Measurements from ENCODE around the gene PAGR1. TPM values are rescaled to one million over a fixed set of nuclear protein-coding genes. Genes with fewer than 3 reads are reported as not detected.

The PAGR1 gene
- total RNA-seq, 1 experiment from 2014 or later, result 60.1 TPM

GRCh38 chr16:29825145-29826044 lies 9.4 kb downstream of the PAGR1 start:
- H3K36me3 Mint-ChIP-seq, result peaks cover 4% of the 10 kb centered on the region
- DNase-seq (ENCODE audit: low spot score) (no peak), ATAC-seq (peak; percentile 13; the same call in 1 of the 2 replicates)
- H3K4me3 Mint-ChIP-seq, result no peak overlapping the region
- H3K27ac Mint-ChIP-seq, result peak overlapping the region; percentile 23; the same call in 1 of the 2 replicates
- H3K9me3 Mint-ChIP-seq, result no peaks in the 10 kb centered on the region
- no peaks in the 10 kb centered on the region for H3K27me3 Mint-ChIP-seq (ENCODE audit: low read depth)
- TF ChIP-seq ZNF317 (CRISPR knock-in tag; IDR thresholded peaks at IDR 0.05; ENCODE audit: borderline replicate concordance, low read depth) (no peak), NR2C2 (CRISPR knock-in tag; IDR thresholded peaks at IDR 0.05) (no peak), JUN (CRISPR knock-in tag; IDR thresholded peaks at IDR 0.05) (no peak), CREB1 (CRISPR knock-in tag; IDR thresholded peaks at IDR 0.05) (no peak), ZNF138 (CRISPR knock-in tag; conservative IDR thresholded peaks at IDR 0.05) (no peak), ZNF423 (CRISPR knock-in tag; IDR thresholded peaks at IDR 0.05) (0 out of 2 replicates have a peak, but pooled peaks have one; percentile 4), EMX1 (CRISPR knock-in tag; IDR thresholded peaks at IDR 0.05) (no peak), ZNF219 (CRISPR knock-in tag; IDR thresholded peaks at IDR 0.05; ENCODE audit: borderline replicate concordance) (no peak), ETV6 (CRISPR knock-in tag; IDR thresholded peaks at IDR 0.05) (no peak), FOXK1 (CRISPR knock-in tag; IDR thresholded peaks at IDR 0.05) (no peak), ZNF263 (CRISPR knock-in tag; IDR thresholded peaks at IDR 0.05; ENCODE audit: low read depth) (no peak), RORB (CRISPR knock-in tag; IDR thresholded peaks at IDR 0.05) (no peak), GRHL2 (CRISPR knock-in tag; IDR thresholded peaks at IDR 0.05; ENCODE audit: insufficient replicate concordance, severe bottlenecking) (no peak), FOXJ3 (CRISPR knock-in tag; IDR thresholded peaks at IDR 0.05; ENCODE audit: borderline replicate concordance) (no peak), E2F1 (CRISPR knock-in tag; IDR thresholded peaks at IDR 0.05) (0 out of 2 replicates have a peak, but pooled peaks have one; percentile 56), HMGXB4 (CRISPR knock-in tag; IDR thresholded peaks at IDR 0.05) (no peak), NFE2L1 (CRISPR knock-in tag; IDR thresholded peaks at IDR 0.05) (peak; percentile 48; the same call in 1 of the 2 replicates), SP1 (CRISPR knock-in tag; conservative IDR thresholded peaks at IDR 0.05) (no peak)
- TF ChIP-seq, protein P1, sequence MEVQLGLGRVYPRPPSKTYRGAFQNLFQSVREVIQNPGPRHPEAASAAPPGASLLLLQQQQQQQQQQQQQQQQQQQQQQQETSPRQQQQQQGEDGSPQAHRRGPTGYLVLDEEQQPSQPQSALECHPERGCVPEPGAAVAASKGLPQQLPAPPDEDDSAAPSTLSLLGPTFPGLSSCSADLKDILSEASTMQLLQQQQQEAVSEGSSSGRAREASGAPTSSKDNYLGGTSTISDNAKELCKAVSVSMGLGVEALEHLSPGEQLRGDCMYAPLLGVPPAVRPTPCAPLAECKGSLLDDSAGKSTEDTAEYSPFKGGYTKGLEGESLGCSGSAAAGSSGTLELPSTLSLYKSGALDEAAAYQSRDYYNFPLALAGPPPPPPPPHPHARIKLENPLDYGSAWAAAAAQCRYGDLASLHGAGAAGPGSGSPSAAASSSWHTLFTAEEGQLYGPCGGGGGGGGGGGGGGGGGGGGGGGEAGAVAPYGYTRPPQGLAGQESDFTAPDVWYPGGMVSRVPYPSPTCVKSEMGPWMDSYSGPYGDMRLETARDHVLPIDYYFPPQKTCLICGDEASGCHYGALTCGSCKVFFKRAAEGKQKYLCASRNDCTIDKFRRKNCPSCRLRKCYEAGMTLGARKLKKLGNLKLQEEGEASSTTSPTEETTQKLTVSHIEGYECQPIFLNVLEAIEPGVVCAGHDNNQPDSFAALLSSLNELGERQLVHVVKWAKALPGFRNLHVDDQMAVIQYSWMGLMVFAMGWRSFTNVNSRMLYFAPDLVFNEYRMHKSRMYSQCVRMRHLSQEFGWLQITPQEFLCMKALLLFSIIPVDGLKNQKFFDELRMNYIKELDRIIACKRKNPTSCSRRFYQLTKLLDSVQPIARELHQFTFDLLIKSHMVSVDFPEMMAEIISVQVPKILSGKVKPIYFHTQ (CRISPR knock-in tag; IDR thresholded peaks at IDR 0.05), result no peak
- CTCF ChIA-PET, result interaction anchor here (0.7 to 6.4 kb wide), 5 partner anchors 9 to 207 kb away, joined by 3 to 68 read pairs (median 8); partner anchors contain the start of gene PAGR1
- peaks cover 20% of the 10 kb centered on the region for H3K4me1 Mint-ChIP-seq
- POLR2A ChIA-PET, result interaction anchor here (0.8 to 0.9 kb wide), 2 partner anchors 9 to 19 kb away, joined by 3 read pairs; partner anchors contain the start of gene MAZ

DNA sequence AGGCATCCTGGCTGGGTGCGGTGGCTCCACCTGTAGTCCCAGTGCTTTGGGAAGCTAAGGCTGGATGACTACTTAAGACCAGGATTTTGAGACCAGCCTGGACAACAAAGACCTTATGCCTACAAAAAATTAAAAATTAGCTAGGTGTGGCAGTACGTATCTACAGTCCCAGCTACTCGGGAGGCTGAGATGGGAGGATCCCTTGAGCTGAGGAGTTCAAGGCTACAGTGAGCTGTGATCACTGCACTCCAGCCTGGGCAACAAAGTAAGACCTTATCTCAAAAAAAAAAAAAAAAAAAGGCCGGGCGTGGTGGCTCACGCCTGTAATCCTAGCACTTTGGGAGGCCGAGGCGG lies 10.4 kb downstream of the PAGR1 start:
- no peaks in the 10 kb centered on the region for H3K36me3 Mint-ChIP-seq
- no peak overlapping the region for H3K27ac Mint-ChIP-seq
- no peak overlapping the region for H3K4me3 Mint-ChIP-seq
- ChIA-PET CTCF (interaction anchor here (0.7 to 6.4 kb wide), 5 partner anchors 10 to 239 kb away, joined by 3 to 68 read pairs (median 8); partner anchors contain the start of genes ALDOA and PAGR1), POLR2A (interaction anchor here (0.7 kb wide), 1 partner anchor 510 kb away, joined by 3 read pairs; no protein-coding TSS in a partner anchor)
- peaks cover 14% of the 10 kb centered on the region for H3K4me1 Mint-ChIP-seq
- no peaks in the 10 kb centered on the region for H3K9me3 Mint-ChIP-seq
- DNase-seq (ENCODE audit: low spot score) (no peak), ATAC-seq (no peak)
- no peaks in the 10 kb centered on the region for H3K27me3 Mint-ChIP-seq (ENCODE audit: low read depth)
- no peak for TF ChIP-seq TEAD1 (CRISPR knock-in tag; IDR thresholded peaks at IDR 0.05)
- TF ChIP-seq NR1H2 (CRISPR knock-in tag; IDR thresholded peaks at IDR 0.05), result no peak
- TF ChIP-seq, protein P1 (CRISPR knock-in tag; IDR thresholded peaks at IDR 0.05), result no peak
- TF ChIP-seq ZNF232 (CRISPR knock-in tag; IDR thresholded peaks at IDR 0.05), result no peak
- no peak for TF ChIP-seq KAT7 (CRISPR knock-in tag; IDR thresholded peaks at IDR 0.05; ENCODE audit: borderline replicate concordance)
- TF ChIP-seq STAT6 (CRISPR knock-in tag; conservative IDR thresholded peaks at IDR 0.05; ENCODE audit: low read depth), result no peak
